Cardiac fibroblast (primary cell): ENCODE measurements around the gene ZNF385B.

Experiments used
- DNase-seq, 2 donors: peaks; one replicate each; pipeline versions ENCODE4 v3.0.0 to v3.0.0-alpha.2; 2010; ENCODE audit warnings: low read depth in 2 of 2
- H3K4me3 ChIP-seq, 2 donors: replicated peaks in 1 of 2; 1 replicate in 1 of 2; 2 replicates in 1 of 2; pipeline ENCODE4 v1.5.1; 2011; ENCODE audit warnings: low read depth in 2 of 2, low read length in 2 of 2, mild to moderate bottlenecking in 2 of 2, moderate library complexity in 1 of 2
- CTCF ChIP-seq: IDR thresholded peaks from one replicate; pipeline ENCODE4 v1.5.1; 2011; ENCODE audit warnings: low read depth, mild to moderate bottlenecking, low read length, inconsistent platforms

The ZNF385B gene

GRCh38 chr2:179824961-179825360 is 36.5 kb downstream of the ZNF385B start:
- DNase-seq, result no peak
- no peak overlapping the region for H3K4me3 ChIP-seq
- TF ChIP-seq CTCF, result no peak

- no peak overlapping the region for H3K4me3 ChIP-seq
- no peak for TF ChIP-seq CTCF
- no peak for DNase-seq
These were observed 38.9 kb downstream of the ZNF385B start for GRCh38 chr2:179822540-179822939.

- DNase-seq, result peak in 1 of 2 donors; percentile 65
- no peak for TF ChIP-seq CTCF
- no peak overlapping the region for H3K4me3 ChIP-seq
These were observed 42.9 kb downstream of the ZNF385B start for GRCh38 chr2:179818546-179818945.

- no peak for TF ChIP-seq CTCF
- no peak overlapping the region for H3K4me3 ChIP-seq
- no peak for DNase-seq
These were observed 44.1 kb downstream of the ZNF385B start for GRCh38 chr2:179817181-179817841.

- no peak for TF ChIP-seq CTCF
- no peak overlapping the region for H3K4me3 ChIP-seq
- DNase-seq, result no peak
These were observed 47.4 kb downstream of the ZNF385B start for GRCh38 chr2:179814050-179814449.

GRCh38 chr2:179812501-179812900 is 48.9 kb downstream of the ZNF385B start:
- H3K4me3 ChIP-seq, result no peak overlapping the region
- DNase-seq, result peak in 1 of 2 donors; percentile 8
- TF ChIP-seq CTCF, result no peak

- no peak for TF ChIP-seq CTCF
- H3K4me3 ChIP-seq, result no peak overlapping the region
- DNase-seq, result no peak
These were observed 50.4 kb downstream of the ZNF385B start for GRCh38 chr2:179811042-179811441.
